ENCODE results near the gene TMEM156.

The TMEM156 gene

GRCh38 chr4:39032218-39033085, at the start of gene TMEM156:
TSS of gene TMEM156 (minus strand) at chr4:39032409. CDS start at chr4:39032313, 96 bp downstream.
- no peak for DNase-seq (ENCODE audit: low read depth)

- no peak for DNase-seq (ENCODE audit: low read depth)
Observed at GRCh38 chr4:39078829-39079228, 46.6 kb upstream of the TMEM156 start.

- no peak for DNase-seq (ENCODE audit: low read depth)
Observed at GRCh38 chr4:39068907-39069306, 36.7 kb upstream of the TMEM156 start.

GRCh38 chr4:39067451-39067850, 35.2 kb upstream of the TMEM156 start:
- DNase-seq (ENCODE audit: low read depth) = no peak

GRCh38 chr4:39067031-39067430, 34.8 kb upstream of the TMEM156 start:
- no peak for DNase-seq (ENCODE audit: low read depth)

- DNase-seq (ENCODE audit: low read depth) = no peak
Observed at GRCh38 chr4:39066371-39066770, 34.2 kb upstream of the TMEM156 start.

GRCh38 chr4:39063430-39063829, 31.2 kb upstream of the TMEM156 start:
- no peak for DNase-seq (ENCODE audit: low read depth)

GRCh38 chr4:39062770-39063097, 30.5 kb upstream of the TMEM156 start:
- DNase-seq (ENCODE audit: low read depth) = no peak

GRCh38 chr4:39062094-39062769, 30.0 kb upstream of the TMEM156 start, which contains the start of gene KLHL5:
TSS of gene KLHL5 (plus strand) at chr4:39062232. CDS start at chr4:39062653, 421 bp downstream.
- no peak for DNase-seq (ENCODE audit: low read depth)

GRCh38 chr4:39061457-39061856, 29.2 kb upstream of the TMEM156 start:
- no peak for DNase-seq (ENCODE audit: low read depth)

GRCh38 chr4:39056023-39056422, 23.8 kb upstream of the TMEM156 start:
- DNase-seq (ENCODE audit: low read depth) = no peak

GRCh38 chr4:39054497-39054896, 22.3 kb upstream of the TMEM156 start:
- no peak for DNase-seq (ENCODE audit: low read depth)

GRCh38 chr4:39053983-39054382, 21.8 kb upstream of the TMEM156 start:
- no peak for DNase-seq (ENCODE audit: low read depth)

- DNase-seq (ENCODE audit: low read depth) = no peak
Observed at GRCh38 chr4:39051492-39051891, 19.3 kb upstream of the TMEM156 start.

- DNase-seq (ENCODE audit: low read depth) = no peak
Observed at GRCh38 chr4:39050590-39050989, 18.4 kb upstream of the TMEM156 start.

- DNase-seq (ENCODE audit: low read depth) = no peak
Observed at GRCh38 chr4:39048311-39048710, 16.1 kb upstream of the TMEM156 start.

GRCh38 chr4:39047681-39048080, 15.5 kb upstream of the TMEM156 start:
- no peak for DNase-seq (ENCODE audit: low read depth)

- no peak for DNase-seq (ENCODE audit: low read depth)
Observed at GRCh38 chr4:39046249-39046648, 14.0 kb upstream of the TMEM156 start.

- DNase-seq (ENCODE audit: low read depth) = no peak
Observed at GRCh38 chr4:39045827-39046221, 13.6 kb upstream of the TMEM156 start.

- no peak for DNase-seq (ENCODE audit: low read depth)
Observed at GRCh38 chr4:39044956-39045826, 13.0 kb upstream of the TMEM156 start.

- DNase-seq (ENCODE audit: low read depth) = peak; percentile 93
Observed at GRCh38 chr4:39044364-39044955, 12.3 kb upstream of the TMEM156 start.

GRCh38 chr4:39043861-39044363, 11.7 kb upstream of the TMEM156 start:
- DNase-seq (ENCODE audit: low read depth) = no peak

Data from activated gamma-delta T cell treated with anti-CD3 and anti-CD28 coated beads, Interleukin-2, amount 50 U/mL, for 16 hours (primary cell).